Rectal smooth muscle tissue (tissue), 1 donor: ENCODE results near the gene ASAP2.

Experiments
- H3K27ac ChIP-seq: one replicate; pipeline ENCODE4 v1.7.0; 2013; ENCODE audit warnings: low read depth, low read length, inconsistent platforms
- H3K27me3 ChIP-seq: one replicate; pipeline ENCODE4 v1.7.0; 2013; ENCODE audit warnings: low read length; ENCODE audit not compliant: control insufficient read depth, insufficient read depth
- H3K36me3 ChIP-seq: one replicate; pipeline ENCODE4 v1.7.0; 2013; ENCODE audit warnings: low read length; ENCODE audit not compliant: control insufficient read depth, insufficient read depth
- H3K4me1 ChIP-seq: one replicate; pipeline ENCODE4 v1.7.0; 2013; ENCODE audit warnings: low read length; ENCODE audit not compliant: control insufficient read depth, insufficient read depth
- H3K4me3 ChIP-seq: one replicate; pipeline ENCODE4 v1.7.0; 2013; ENCODE audit warnings: low read length
- H3K9ac ChIP-seq: one replicate; pipeline ENCODE4 v1.7.0; 2013; ENCODE audit warnings: low read length

ASAP2 gene

GRCh38 chr2:9169349-9170107 is 37.1 kb upstream of the ASAP2 start:
- Histone ChIP-seq H3K36me3 (no peaks in the 10 kb centered on the region), H3K4me1 (no peaks in the 10 kb centered on the region), H3K9ac (no peak overlapping the region), H3K27ac (no peak overlapping the region), H3K4me3 (no peak overlapping the region), H3K27me3 (no peaks in the 10 kb centered on the region)

GRCh38 chr2:9170458-9171130 is 36.0 kb upstream of the ASAP2 start:
- Histone ChIP-seq H3K27ac (no peak overlapping the region), H3K36me3 (no peaks in the 10 kb centered on the region)

GRCh38 chr2:9174771-9175437 is 31.7 kb upstream of the ASAP2 start:
- Histone ChIP-seq H3K9ac (no peak overlapping the region), H3K4me1 (peaks cover 3% of the 10 kb centered on the region), H3K27ac (peak overlapping the region; percentile 43), H3K36me3 (no peaks in the 10 kb centered on the region), H3K4me3 (no peak overlapping the region), H3K27me3 (no peaks in the 10 kb centered on the region)

More at GRCh38 chr2:9170458-9171130, 36.0 kb upstream of the ASAP2 start:
- Histone ChIP-seq H3K9ac (no peak overlapping the region), H3K4me3 (no peak overlapping the region), H3K27me3 (no peaks in the 10 kb centered on the region), H3K4me1 (no peaks in the 10 kb centered on the region)

DNA sequence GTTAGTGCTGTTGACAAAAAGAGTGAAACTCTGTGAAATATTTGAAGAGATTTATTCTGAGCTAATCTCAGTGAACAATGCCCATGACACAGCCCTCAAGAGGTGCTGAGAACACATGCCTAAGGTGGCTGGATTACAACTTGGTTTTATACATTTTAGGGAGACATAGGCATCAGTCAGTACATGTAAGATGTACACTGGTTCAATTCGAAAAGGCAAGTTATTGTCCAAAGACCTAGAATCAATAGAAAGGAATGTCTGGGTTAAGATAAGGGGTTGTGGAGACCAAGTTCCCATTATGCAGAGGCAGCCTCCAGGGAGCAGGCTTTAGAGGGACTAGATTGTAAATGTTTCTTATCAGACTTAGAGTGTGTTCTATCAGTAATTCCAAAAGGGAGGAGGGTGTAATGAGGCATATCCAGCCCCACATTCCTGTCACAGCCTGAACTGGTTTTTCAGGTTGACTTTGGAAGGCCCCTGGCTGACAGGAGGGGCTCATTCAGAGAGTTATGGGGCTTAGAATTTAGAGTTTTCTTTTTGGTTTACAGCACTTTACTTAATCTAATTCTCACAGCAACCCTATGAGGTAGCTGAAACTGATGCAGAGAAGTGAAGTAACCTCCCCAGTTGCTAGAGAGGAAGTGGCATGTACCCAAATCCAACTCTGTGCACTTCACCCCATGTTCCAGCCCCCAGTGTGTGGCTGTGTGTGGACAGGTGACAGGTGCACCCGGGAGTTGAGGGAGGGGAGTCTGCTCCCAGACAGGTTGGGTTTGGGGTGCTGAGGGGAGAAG is 28.3 kb upstream of the ASAP2 start:
- Histone ChIP-seq H3K9ac (no peak overlapping the region), H3K4me1 (peaks cover 3% of the 10 kb centered on the region), H3K27ac (peak overlapping the region; percentile 61)

DNA sequence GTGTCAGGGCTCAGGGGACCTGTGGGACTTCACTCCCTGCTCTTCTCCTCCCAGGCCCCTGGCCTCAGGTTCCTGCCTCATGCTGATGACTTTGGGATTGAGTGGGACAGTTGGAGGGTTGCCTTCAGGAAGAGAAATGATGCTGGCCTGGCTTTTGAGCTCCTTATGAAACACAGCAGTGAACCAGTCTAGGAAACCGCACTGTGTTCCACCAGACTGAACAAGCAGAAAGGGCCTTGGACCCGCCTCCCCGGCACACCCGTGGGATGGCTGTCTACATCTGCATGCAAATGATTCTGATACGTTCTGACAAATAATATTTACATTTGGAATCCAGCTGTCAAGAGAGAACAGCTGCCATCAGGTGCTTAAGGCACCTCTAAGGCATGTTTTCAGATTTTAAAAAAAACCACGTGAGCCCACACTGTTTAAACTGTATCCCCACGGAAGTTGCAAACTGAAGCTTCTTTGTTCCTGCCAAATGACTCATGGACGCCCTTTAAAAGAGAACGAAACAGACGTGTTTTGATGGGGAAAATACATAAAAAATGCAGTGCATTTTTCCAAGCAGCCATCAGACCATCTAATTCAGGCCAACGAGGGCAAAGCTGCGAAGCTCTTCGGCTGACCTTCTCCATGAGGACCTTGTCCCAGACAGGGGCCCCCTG is 27.6 kb upstream of the ASAP2 start:
- H3K4me3 ChIP-seq, result no peak overlapping the region
- no peaks in the 10 kb centered on the region for H3K36me3 ChIP-seq
- peaks cover 3% of the 10 kb centered on the region for H3K4me1 ChIP-seq
- H3K27me3 ChIP-seq, result no peaks in the 10 kb centered on the region
- peak overlapping the region; percentile 77 for H3K27ac ChIP-seq
- H3K9ac ChIP-seq, result no peak overlapping the region

More for the DNA sequence above, 28.3 kb upstream of the ASAP2 start:
- Histone ChIP-seq H3K4me3 (no peak overlapping the region), H3K36me3 (no peaks in the 10 kb centered on the region), H3K27me3 (no peaks in the 10 kb centered on the region)

DNA sequence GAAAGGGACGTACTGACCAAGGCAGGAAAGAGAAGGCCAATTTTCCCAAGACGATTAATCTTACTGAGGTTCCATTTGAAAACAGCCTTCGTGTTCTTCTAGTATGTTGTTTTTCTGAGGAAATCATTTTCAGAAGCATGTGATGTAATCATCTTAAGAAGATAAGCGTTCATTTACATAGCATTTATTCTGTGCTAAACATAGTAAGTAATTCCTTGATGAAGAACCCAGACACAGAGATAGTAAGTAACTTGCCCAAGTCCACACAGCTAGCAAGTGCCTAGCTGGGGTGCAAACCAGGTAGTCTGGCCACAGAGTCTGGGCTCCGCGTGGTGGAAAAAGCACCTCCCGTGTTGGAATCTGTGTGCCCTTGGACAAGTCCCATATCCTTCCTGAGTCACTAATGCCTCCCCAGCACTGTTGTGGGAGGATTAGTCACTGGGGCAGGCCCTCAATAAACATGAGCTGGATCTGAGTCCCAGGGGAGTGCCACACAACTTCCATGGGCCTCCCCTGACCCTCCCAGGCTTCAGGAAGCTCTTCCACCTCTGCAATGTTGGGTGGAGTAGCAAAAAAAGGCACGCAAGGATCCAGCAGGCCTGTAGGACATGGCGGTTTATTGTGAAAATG is 26.9 kb upstream of the ASAP2 start:
- Histone ChIP-seq H3K9ac (no peak overlapping the region), H3K4me3 (no peak overlapping the region), H3K4me1 (peaks cover 3% of the 10 kb centered on the region), H3K27me3 (no peaks in the 10 kb centered on the region), H3K36me3 (no peaks in the 10 kb centered on the region), H3K27ac (peak overlapping the region; percentile 77)

GRCh38 chr2:9184361-9184760 is 22.3 kb upstream of the ASAP2 start:
- H3K27me3 ChIP-seq, result no peaks in the 10 kb centered on the region

DNA sequence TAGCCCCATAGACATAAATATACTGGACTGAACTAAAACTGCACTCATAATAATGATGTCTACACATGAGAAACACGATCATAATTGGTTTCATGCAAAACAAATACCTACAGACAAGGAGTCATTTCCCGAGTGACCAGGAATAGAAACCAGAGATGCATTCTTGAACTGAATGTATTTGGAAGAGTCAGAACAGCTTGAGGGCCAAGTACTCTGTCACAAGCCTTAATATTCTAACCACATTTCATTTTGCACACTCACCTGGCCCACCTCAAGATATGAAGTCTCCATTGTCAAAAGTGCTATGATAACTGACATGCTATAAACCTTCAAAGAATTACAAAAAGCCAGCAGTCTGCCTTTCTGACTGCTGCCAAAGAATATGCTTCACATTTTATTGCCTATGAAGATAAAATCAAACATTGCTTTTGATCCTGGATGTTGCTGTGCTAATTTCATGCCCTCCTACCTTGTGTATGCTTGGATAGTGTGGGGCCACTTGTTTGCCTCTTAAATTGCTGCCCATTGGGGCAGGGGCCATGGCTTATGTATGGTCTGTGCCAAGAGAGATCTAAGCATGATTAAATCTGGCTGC is 18.9 kb upstream of the ASAP2 start:
- Histone ChIP-seq H3K4me3 (no peak overlapping the region), H3K27ac (peak overlapping the region; percentile 63), H3K36me3 (no peaks in the 10 kb centered on the region), H3K27me3 (no peaks in the 10 kb centered on the region), H3K4me1 (peaks cover 22% of the 10 kb centered on the region), H3K9ac (no peak overlapping the region)

More at GRCh38 chr2:9184361-9184760, 22.3 kb upstream of the ASAP2 start:
- no peak overlapping the region for H3K27ac ChIP-seq
- no peaks in the 10 kb centered on the region for H3K36me3 ChIP-seq
- H3K9ac ChIP-seq, result no peak overlapping the region
- H3K4me1 ChIP-seq, result peaks cover 10% of the 10 kb centered on the region
- H3K4me3 ChIP-seq, result no peak overlapping the region

GRCh38 chr2:9188823-9189222 is 17.8 kb upstream of the ASAP2 start:
- H3K4me1 ChIP-seq, result peaks cover 22% of the 10 kb centered on the region

DNA sequence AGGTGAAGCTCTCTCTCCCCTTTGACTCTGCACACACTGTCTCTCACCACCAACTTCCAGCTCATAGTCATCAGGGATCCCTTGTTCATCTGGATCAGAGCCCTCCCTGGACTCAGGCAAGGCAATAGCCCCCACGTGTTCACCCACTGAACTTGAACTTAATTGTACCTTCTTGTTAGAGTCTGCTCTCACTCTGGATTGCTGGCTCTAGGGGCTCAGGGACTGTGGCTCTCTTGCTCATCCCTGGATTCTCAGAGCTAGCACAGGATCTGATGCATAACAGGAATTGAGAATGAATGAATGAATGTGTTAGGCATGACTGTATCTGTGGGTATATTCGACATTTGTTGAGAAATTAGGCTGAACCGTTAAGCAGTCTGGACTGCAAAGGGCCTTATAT is 16.7 kb upstream of the ASAP2 start:
- no peaks in the 10 kb centered on the region for H3K36me3 ChIP-seq
- no peak overlapping the region for H3K9ac ChIP-seq
- H3K4me1 ChIP-seq, result peaks cover 22% of the 10 kb centered on the region
- no peaks in the 10 kb centered on the region for H3K27me3 ChIP-seq
- peak overlapping the region; percentile 84 for H3K27ac ChIP-seq
- no peak overlapping the region for H3K4me3 ChIP-seq

More at GRCh38 chr2:9188823-9189222, 17.8 kb upstream of the ASAP2 start:
- no peaks in the 10 kb centered on the region for H3K36me3 ChIP-seq
- H3K9ac ChIP-seq, result no peak overlapping the region
- H3K27me3 ChIP-seq, result no peaks in the 10 kb centered on the region
- H3K4me3 ChIP-seq, result no peak overlapping the region
- H3K27ac ChIP-seq, result no peak overlapping the region

- Histone ChIP-seq H3K36me3 (no peaks in the 10 kb centered on the region), H3K9ac (no peak overlapping the region), H3K4me1 (peaks cover 22% of the 10 kb centered on the region), H3K27me3 (no peaks in the 10 kb centered on the region), H3K27ac (peak overlapping the region; percentile 84), H3K4me3 (no peak overlapping the region)
Measured at GRCh38 chr2:9191041-9191481, 15.6 kb upstream of the ASAP2 start.
